Tibial nerve (tissue), 4 donors: ENCODE measurements around the gene NTSR1. TPM values are rescaled to one million over a fixed set of nuclear protein-coding genes. Genes with fewer than 3 reads are reported as not detected.

Experiments used
- DNase-seq, 2 donors: peaks; one replicate each; pipeline ENCODE4 v3.0.0-alpha.2; 2019; ENCODE audit warnings: low spot score in 2 of 2
- H3K27ac ChIP-seq, 4 donors: fragments of 200-600 bp; sonication (generic) in 3 of 4; one replicate each; pipeline ENCODE4 v1.5.1; 2017 to 2019; ENCODE audit warnings: mild to moderate bottlenecking in 1 of 4
- H3K27me3 ChIP-seq, 2 donors: fragments of 200-600 bp; sonication (generic) in 1 of 2; one replicate each; pipeline versions ENCODE4 v1.5.1 to v1.6.0; 2017 to 2019
- H3K36me3 ChIP-seq, 3 donors: fragments of 200-600 bp; sonication (generic); one replicate each; pipeline ENCODE4 v1.5.1; 2018 to 2019
- H3K4me1 ChIP-seq, 4 donors: fragments of 200-600 bp; sonication (generic) in 3 of 4; one replicate each; pipeline ENCODE4 v1.5.1; 2017 to 2019
- H3K4me3 ChIP-seq, 4 donors: fragments of 200-600 bp; sonication (generic) in 3 of 4; one replicate each; pipeline ENCODE4 v1.5.1; 2017 to 2019; ENCODE audit warnings: mild to moderate bottlenecking in 1 of 4, moderate library complexity in 1 of 4
- H3K9me3 ChIP-seq, 4 donors: fragments of 200-600 bp; sonication (generic) in 3 of 4; one replicate each; pipeline ENCODE4 v1.5.1; 2017 to 2019
- EP300 ChIP-seq, 2 donors: sonication (generic); formaldehyde crosslinking; IDR thresholded peaks; one replicate each; pipeline ENCODE4 v1.6.1; 2017; ENCODE audit warnings: antibody characterized with exemption in 2 of 2, mild to moderate bottlenecking in 1 of 2
- POLR2A ChIP-seq, 2 donors: fragments of 450-650 bp; IDR thresholded peaks; one replicate each; pipeline ENCODE4 v1.6.1; 2017; ENCODE audit warnings: antibody characterized with exemption in 2 of 2, mild to moderate bottlenecking in 2 of 2, moderate library complexity in 2 of 2
- WGBS, 2 donors: methylation state at CpG; one replicate each; pipeline ENCODE4 v1.1.5; 2018; 5-methylcytosine and 5-hydroxymethylcytosine counted together
- total RNA-seq, 4 donors: library from RNA; depleted of rRNA; stranded (reverse); fragments of >200 nt; gene quantifications; one replicate each; pipeline ENCODE4 v1.1.0, GENCODE V29; 2016
- TF ChIP-seq, protein P1 (sequence below), 5 experiments: fragments of 200-600 bp in 3 of 5; fragments of 450-650 bp in 2 of 5; sonication (generic) in 3 of 5; IDR thresholded peaks; one replicate each; pipeline ENCODE4 v1.5.1; 2016 to 2019; ENCODE audit warnings: antibody characterized with exemption in 5 of 5, mild to moderate bottlenecking in 3 of 5, moderate library complexity in 2 of 5

Gene NTSR1
- total RNA-seq, 4 donors from 2014 or later, result 0.30 TPM; not detected in 3

DNA sequence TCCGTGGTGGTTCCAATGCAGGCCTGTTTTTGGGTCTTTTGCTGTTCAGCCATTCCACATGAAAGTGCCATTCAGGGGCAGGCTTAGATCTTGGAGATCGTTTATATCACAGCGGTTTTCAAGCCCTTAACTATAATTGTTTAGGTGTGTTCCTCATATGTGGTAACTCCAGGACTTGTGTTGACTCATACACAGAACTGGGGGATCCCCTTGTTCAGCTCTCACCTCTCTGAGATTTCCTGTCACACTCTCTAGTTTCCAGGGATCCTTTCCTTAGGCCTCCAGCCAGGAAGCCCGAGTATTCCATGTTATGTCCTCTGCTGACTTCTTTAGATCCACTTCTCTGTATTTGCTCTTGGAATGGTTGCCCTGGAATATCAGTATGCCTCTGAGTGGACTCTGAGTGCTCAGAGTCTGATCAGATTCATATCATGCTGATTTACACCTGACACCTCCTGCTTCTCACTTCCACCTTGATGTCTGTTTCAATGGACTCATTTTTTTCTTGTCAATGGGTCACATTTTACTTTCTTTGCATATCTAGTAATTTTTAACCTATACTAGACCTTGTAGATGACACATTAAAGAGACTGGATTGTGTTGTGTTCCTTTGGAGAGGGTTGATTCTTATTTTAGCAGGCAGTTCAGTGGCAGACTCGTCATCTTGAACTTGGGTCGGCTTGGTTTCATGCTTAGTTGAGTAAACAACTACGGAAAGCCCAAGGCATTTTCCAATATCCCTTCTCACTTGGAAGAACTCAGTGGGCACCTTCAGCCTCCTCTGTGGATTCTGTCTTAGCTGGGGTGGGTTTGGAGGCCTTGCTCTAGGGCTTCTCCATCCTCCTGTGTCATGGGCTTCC is 13.1 kb downstream of the NTSR1 start:
- DNase-seq, result no peak
- TF ChIP-seq, protein P1, sequence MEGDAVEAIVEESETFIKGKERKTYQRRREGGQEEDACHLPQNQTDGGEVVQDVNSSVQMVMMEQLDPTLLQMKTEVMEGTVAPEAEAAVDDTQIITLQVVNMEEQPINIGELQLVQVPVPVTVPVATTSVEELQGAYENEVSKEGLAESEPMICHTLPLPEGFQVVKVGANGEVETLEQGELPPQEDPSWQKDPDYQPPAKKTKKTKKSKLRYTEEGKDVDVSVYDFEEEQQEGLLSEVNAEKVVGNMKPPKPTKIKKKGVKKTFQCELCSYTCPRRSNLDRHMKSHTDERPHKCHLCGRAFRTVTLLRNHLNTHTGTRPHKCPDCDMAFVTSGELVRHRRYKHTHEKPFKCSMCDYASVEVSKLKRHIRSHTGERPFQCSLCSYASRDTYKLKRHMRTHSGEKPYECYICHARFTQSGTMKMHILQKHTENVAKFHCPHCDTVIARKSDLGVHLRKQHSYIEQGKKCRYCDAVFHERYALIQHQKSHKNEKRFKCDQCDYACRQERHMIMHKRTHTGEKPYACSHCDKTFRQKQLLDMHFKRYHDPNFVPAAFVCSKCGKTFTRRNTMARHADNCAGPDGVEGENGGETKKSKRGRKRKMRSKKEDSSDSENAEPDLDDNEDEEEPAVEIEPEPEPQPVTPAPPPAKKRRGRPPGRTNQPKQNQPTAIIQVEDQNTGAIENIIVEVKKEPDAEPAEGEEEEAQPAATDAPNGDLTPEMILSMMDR (IDR thresholded peaks at IDR 0.05), result no peak
- TF ChIP-seq POLR2A (IDR thresholded peaks at IDR 0.05) (no peak), EP300 (IDR thresholded peaks at IDR 0.05) (no peak)
- Histone ChIP-seq H3K36me3 (no peaks in the 10 kb centered on the region), H3K4me3 (no peak overlapping the region), H3K4me1 (no peaks in the 10 kb centered on the region), H3K27ac (no peak overlapping the region), H3K27me3 (peaks cover 0 to 47% of the 10 kb centered on the region in 2 donors), H3K9me3 (peaks cover 0 to 36% (median 4%) of the 10 kb centered on the region in 4 donors)
- 86 to 87% methylated on average over 7 of the region's 7 CpGs for WGBS, 2 donors

DNA sequence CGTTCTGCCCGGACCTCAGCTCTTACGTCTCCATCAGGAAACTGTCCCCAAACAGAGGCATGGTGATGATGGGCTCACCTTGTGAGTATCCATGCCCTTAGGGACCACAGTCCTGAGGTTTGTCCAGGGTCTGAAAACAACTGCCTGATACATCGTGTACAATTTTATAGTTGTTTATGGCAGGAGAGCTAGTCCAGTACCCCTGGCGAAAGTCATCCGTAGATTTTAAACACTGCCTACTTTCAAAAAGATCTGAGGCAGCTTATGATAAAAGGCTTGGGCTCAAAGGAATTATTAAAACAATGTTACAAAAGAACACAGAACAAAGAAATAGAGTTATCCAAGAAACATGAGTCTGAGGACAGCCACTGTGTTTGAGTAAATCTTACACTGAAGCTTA is 14.0 kb downstream of the NTSR1 start:
- Histone ChIP-seq H3K4me3 (no peak overlapping the region), H3K4me1 (no peaks in the 10 kb centered on the region), H3K36me3 (no peaks in the 10 kb centered on the region), H3K27me3 (peaks cover 0 to 45% of the 10 kb centered on the region in 2 donors), H3K27ac (no peak overlapping the region), H3K9me3 (peaks cover 0 to 36% (median 4%) of the 10 kb centered on the region in 4 donors)
- DNase-seq, result no peak
- no peak for TF ChIP-seq EP300 (IDR thresholded peaks at IDR 0.05)
- TF ChIP-seq, protein P1 (IDR thresholded peaks at IDR 0.05), result no peak
- no peak for TF ChIP-seq POLR2A (IDR thresholded peaks at IDR 0.05)
- 76 to 83% methylated on average over 6 of the region's 6 CpGs for WGBS, 2 donors

DNA sequence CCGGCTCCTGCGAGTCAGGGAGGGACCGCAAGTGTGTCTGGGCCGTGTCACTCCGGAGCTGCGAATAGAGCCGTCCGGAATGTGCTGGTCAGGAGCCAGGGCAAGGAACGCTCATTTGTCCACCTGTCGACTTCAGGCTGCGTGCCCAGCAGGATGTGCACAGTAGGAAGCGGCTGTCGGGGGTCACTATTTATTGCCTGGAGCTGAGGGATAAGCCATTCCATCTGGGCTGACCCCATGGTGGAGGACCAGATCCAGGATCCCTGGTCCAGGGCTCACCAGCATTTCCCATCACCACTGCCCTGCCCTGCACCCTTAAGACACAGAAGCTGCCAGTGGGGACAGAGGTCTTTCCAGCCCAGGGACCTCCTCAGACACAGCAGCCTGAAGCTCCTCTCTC is 14.7 kb downstream of the NTSR1 start:
- H3K27me3 ChIP-seq, result peaks cover 0 to 39% of the 10 kb centered on the region in 2 donors
- TF ChIP-seq, protein P1 (IDR thresholded peaks at IDR 0.05), result no peak
- TF ChIP-seq POLR2A (IDR thresholded peaks at IDR 0.05), result no peak
- no peak for TF ChIP-seq EP300 (IDR thresholded peaks at IDR 0.05)
- peaks cover 0 to 36% (median 4%) of the 10 kb centered on the region in 4 donors for H3K9me3 ChIP-seq
- DNase-seq, result no peak
- no peaks in the 10 kb centered on the region for H3K4me1 ChIP-seq
- H3K27ac ChIP-seq, result no peak overlapping the region
- H3K36me3 ChIP-seq, result no peaks in the 10 kb centered on the region
- H3K4me3 ChIP-seq, result no peak overlapping the region
- WGBS, 2 donors, result 50 to 67% methylated on average over 6 to 13 of the region's 13 CpGs

DNA sequence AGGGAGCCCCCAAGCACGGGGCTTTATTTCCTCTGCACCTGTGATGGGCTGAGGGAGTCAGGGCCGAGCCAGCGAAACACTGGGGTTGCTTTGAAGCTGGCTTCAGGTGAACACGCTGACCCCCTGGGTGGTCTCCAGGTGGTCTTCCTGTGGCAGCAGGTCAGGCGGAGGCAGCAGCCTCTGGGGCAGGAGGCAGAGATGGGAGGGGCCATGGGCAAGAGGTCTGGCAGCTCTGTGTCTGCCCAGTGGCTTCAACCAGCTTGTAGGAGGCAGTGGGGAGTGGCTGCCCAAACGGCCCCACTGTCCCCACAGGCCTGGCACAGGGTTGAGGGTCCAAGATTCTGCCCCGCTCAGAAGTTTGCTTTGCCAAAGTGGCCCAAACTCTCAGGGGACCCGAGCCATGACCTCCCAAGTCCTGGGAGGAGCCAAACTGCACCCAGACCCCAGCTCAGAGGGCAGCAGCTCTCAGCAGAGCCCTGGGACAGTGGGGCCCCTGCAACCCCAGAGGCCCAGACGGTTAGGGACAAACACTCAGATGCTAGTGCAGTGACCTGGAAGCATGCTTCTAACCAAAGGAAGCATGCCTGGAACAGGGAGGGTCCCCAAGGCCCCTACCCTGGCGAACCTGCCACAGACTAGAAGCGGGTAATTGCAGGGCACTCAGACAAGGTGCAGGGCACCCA is 15.3 kb downstream of the NTSR1 start:
- H3K9me3 ChIP-seq, result peaks cover 0 to 36% (median 4%) of the 10 kb centered on the region in 4 donors
- 54 to 60% methylated on average over 8 to 11 of the region's 11 CpGs for WGBS, 2 donors
- H3K36me3 ChIP-seq, result no peaks in the 10 kb centered on the region
- TF ChIP-seq POLR2A (IDR thresholded peaks at IDR 0.05), result no peak
- TF ChIP-seq, protein P1 (IDR thresholded peaks at IDR 0.05), result no peak
- TF ChIP-seq EP300 (IDR thresholded peaks at IDR 0.05), result no peak
- peaks cover 0 to 35% of the 10 kb centered on the region in 2 donors for H3K27me3 ChIP-seq
- H3K4me3 ChIP-seq, result no peak overlapping the region
- H3K4me1 ChIP-seq, result no peaks in the 10 kb centered on the region
- no peak for DNase-seq
- no peak overlapping the region for H3K27ac ChIP-seq
